Vagina (tissue), 2 donors: ENCODE measurements around the gene NTRK3.

ENCODE experiments used
- CTCF ChIP-seq, 3 experiments: fragments of 450-650 bp in 2 of 3; fragments of 200-600 bp in 1 of 3; sonication (generic) in 1 of 3; IDR thresholded peaks; one replicate each; pipeline ENCODE4 v1.5.1; 2017 to 2019; ENCODE audit warnings: antibody characterized with exemption in 3 of 3, mild to moderate bottlenecking in 2 of 3, moderate library complexity in 2 of 3
- POLR2AphosphoS5 ChIP-seq, 2 donors: sonication (generic); formaldehyde crosslinking; IDR thresholded peaks; one replicate each; pipeline ENCODE4 v1.9.0; 2017; ENCODE audit warnings: antibody characterized with exemption in 2 of 2, mild to moderate bottlenecking in 2 of 2, low read depth in 1 of 2; ENCODE audit not compliant: insufficient read depth in 1 of 2

- TF ChIP-seq CTCF (IDR thresholded peaks at IDR 0.05) (no peak), POLR2AphosphoS5 (IDR thresholded peaks at IDR 0.05; ENCODE audit: insufficient read depth in 1 of 2, low read depth in 1 of 2) (no peak)
Observed at GRCh38 chr15:88178631-88179030, 77.9 kb downstream of the NTRK3 start.
